ENCODE measurements around the gene MGAT3.

DNA sequence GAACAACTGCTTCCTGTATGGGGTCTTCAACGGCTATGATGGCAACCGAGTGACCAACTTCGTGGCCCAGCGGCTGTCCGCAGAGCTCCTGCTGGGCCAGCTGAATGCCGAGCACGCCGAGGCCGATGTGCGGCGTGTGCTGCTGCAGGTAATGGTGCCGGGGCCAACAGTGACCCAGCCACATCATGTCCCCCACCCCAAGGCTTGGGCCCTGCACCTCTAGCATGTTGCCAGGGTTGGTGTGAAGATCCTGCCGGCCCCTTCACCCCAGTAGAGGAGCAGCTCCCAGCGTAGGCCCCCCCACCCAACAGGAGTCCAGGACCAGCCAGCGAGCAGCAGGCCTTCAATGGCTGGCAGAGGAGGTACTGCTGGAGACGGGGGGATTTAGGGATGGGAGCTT lies 41.3 kb upstream of the MGAT3 start:
- TF ChIP-seq, protein P1, sequence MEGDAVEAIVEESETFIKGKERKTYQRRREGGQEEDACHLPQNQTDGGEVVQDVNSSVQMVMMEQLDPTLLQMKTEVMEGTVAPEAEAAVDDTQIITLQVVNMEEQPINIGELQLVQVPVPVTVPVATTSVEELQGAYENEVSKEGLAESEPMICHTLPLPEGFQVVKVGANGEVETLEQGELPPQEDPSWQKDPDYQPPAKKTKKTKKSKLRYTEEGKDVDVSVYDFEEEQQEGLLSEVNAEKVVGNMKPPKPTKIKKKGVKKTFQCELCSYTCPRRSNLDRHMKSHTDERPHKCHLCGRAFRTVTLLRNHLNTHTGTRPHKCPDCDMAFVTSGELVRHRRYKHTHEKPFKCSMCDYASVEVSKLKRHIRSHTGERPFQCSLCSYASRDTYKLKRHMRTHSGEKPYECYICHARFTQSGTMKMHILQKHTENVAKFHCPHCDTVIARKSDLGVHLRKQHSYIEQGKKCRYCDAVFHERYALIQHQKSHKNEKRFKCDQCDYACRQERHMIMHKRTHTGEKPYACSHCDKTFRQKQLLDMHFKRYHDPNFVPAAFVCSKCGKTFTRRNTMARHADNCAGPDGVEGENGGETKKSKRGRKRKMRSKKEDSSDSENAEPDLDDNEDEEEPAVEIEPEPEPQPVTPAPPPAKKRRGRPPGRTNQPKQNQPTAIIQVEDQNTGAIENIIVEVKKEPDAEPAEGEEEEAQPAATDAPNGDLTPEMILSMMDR (conservative IDR thresholded peaks at IDR 0.05; ENCODE audit: low read length) = no peak
- TF ChIP-seq EZH2phosphoT487 (IDR thresholded peaks at IDR 0.05; ENCODE audit: borderline replicate concordance, low read depth, low read length) = no peak

Measured in OCI-LY7 (cell line).